Gastroesophageal sphincter (tissue), 4 donors: ENCODE data around the gene AURKAIP1. TPM values are rescaled to one million over a fixed set of nuclear protein-coding genes. Genes with fewer than 3 reads are reported as not detected.
"Not testable (repeated sequence)": the region's sequence is repeated elsewhere in the genome, so short reads cannot be mapped to it uniquely, and the experiment has no call there.

Experiments
- ATAC-seq: fragments of 150-250 bp; one replicate; pipeline ENCODE4 v1.9.1; 2016; ENCODE audit warnings: mild to moderate bottlenecking, moderate library complexity
- H3K27ac ChIP-seq, 4 donors: fragments of 200-600 bp; sonication (generic) in 3 of 4; 1 replicate in 3 of 4; 2 replicates in 1 of 4; pipeline ENCODE4 v1.5.1; 2016 to 2019
- H3K27me3 ChIP-seq: fragments of 200-600 bp; sonication (generic); one replicate; pipeline ENCODE4 v1.5.1; 2019
- H3K36me3 ChIP-seq, 2 donors: fragments of 200-600 bp; sonication (generic); one replicate each; pipeline ENCODE4 v1.5.1; 2019; ENCODE audit warnings: control low read depth in 1 of 2
- H3K4me1 ChIP-seq, 3 donors: fragments of 200-600 bp; sonication (generic); 1 replicate in 2 of 3; 2 replicates in 1 of 3; pipeline ENCODE4 v1.5.1; 2016 to 2019; ENCODE audit warnings: control low read depth in 2 of 3
- H3K4me3 ChIP-seq, 2 donors: fragments of 200-600 bp; sonication (generic); one replicate each; pipeline ENCODE4 v1.5.1; 2019; ENCODE audit warnings: mild to moderate bottlenecking in 1 of 2, moderate library complexity in 1 of 2
- H3K9me3 ChIP-seq, 3 donors: fragments of 200-600 bp; sonication (generic); one replicate each; pipeline ENCODE4 v1.5.1; 2017 to 2019; ENCODE audit warnings: control low read depth in 2 of 3
- EP300 ChIP-seq: sonication (generic); formaldehyde crosslinking; IDR thresholded peaks from one replicate; pipeline ENCODE4 v1.6.1; 2017; ENCODE audit warnings: antibody characterized with exemption, mild to moderate bottlenecking
- POLR2A ChIP-seq, 2 donors: fragments of 450-650 bp; IDR thresholded peaks; one replicate each; pipeline ENCODE4 v1.6.1; 2017; ENCODE audit warnings: antibody characterized with exemption in 2 of 2, mild to moderate bottlenecking in 2 of 2, moderate library complexity in 1 of 2
- POLR2AphosphoS5 ChIP-seq: sonication (generic); formaldehyde crosslinking; IDR thresholded peaks from one replicate; pipeline ENCODE4 v1.6.1; 2017; ENCODE audit warnings: antibody characterized with exemption
- WGBS, 2 donors: methylation state at CpG; one replicate each; pipeline ENCODE4 v1.1.5; 2018; ENCODE audit warnings: low coverage in 1 of 2; 5-methylcytosine and 5-hydroxymethylcytosine counted together
- total RNA-seq, 4 donors: library from RNA; depleted of rRNA; stranded (reverse); fragments of >200 nt; gene quantifications; one replicate each; pipeline ENCODE4 v1.1.0, GENCODE V29; 2016
- TF ChIP-seq, protein P1 (sequence below), 4 experiments: fragments of 200-600 bp in 2 of 4; fragments of 450-650 bp in 2 of 4; sonication (generic) in 1 of 4; IDR thresholded peaks; one replicate each; pipeline ENCODE4 v1.5.1; 2017 to 2019; ENCODE audit warnings: antibody characterized with exemption in 4 of 4, mild to moderate bottlenecking in 2 of 4, moderate library complexity in 2 of 4

Gene AURKAIP1
- total RNA-seq, 4 donors from 2014 or later: 103 to 138 (median 108) TPM

DNA sequence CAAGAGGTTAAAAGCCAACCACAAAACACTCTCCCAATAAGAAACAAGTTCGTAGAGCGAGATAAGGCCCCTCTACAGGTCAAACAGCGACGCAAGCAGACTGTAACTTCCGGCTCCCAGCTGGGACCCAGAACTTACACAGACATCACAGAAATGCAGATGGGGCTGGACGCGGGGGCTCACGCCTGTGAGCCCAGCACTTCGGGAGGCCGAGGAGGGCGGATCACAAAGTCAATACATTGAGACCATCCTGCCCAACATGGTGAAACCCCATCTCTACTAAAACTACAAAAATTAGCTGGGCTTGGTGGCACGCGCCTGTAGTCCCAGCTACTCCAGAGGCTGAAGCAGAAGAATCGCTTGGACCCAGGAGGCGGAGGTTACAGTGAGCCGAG, 13.1 kb upstream of the AURKAIP1 start:
- H3K9me3 ChIP-seq: no peaks in the 10 kb centered on the region
- no peak overlapping the region for H3K27ac ChIP-seq
- TF ChIP-seq POLR2AphosphoS5: no peak
- no peak for TF ChIP-seq POLR2A (IDR thresholded peaks at IDR 0.05)
- no peak for TF ChIP-seq EP300
- TF ChIP-seq, protein P1, sequence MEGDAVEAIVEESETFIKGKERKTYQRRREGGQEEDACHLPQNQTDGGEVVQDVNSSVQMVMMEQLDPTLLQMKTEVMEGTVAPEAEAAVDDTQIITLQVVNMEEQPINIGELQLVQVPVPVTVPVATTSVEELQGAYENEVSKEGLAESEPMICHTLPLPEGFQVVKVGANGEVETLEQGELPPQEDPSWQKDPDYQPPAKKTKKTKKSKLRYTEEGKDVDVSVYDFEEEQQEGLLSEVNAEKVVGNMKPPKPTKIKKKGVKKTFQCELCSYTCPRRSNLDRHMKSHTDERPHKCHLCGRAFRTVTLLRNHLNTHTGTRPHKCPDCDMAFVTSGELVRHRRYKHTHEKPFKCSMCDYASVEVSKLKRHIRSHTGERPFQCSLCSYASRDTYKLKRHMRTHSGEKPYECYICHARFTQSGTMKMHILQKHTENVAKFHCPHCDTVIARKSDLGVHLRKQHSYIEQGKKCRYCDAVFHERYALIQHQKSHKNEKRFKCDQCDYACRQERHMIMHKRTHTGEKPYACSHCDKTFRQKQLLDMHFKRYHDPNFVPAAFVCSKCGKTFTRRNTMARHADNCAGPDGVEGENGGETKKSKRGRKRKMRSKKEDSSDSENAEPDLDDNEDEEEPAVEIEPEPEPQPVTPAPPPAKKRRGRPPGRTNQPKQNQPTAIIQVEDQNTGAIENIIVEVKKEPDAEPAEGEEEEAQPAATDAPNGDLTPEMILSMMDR (IDR thresholded peaks at IDR 0.05): no peak
- no peak for ATAC-seq
- H3K27me3 ChIP-seq: no peaks in the 10 kb centered on the region
- no peak overlapping the region for H3K4me3 ChIP-seq
- peaks cover 0 to 85% of the 10 kb centered on the region in 2 donors for H3K36me3 ChIP-seq
- H3K4me1 ChIP-seq: peaks cover 0 to 11% (median 0%) of the 10 kb centered on the region in 3 donors
- WGBS, 2 donors: 91 to 100% methylated on average over 2 to 6 of the region's 16 CpGs

DNA sequence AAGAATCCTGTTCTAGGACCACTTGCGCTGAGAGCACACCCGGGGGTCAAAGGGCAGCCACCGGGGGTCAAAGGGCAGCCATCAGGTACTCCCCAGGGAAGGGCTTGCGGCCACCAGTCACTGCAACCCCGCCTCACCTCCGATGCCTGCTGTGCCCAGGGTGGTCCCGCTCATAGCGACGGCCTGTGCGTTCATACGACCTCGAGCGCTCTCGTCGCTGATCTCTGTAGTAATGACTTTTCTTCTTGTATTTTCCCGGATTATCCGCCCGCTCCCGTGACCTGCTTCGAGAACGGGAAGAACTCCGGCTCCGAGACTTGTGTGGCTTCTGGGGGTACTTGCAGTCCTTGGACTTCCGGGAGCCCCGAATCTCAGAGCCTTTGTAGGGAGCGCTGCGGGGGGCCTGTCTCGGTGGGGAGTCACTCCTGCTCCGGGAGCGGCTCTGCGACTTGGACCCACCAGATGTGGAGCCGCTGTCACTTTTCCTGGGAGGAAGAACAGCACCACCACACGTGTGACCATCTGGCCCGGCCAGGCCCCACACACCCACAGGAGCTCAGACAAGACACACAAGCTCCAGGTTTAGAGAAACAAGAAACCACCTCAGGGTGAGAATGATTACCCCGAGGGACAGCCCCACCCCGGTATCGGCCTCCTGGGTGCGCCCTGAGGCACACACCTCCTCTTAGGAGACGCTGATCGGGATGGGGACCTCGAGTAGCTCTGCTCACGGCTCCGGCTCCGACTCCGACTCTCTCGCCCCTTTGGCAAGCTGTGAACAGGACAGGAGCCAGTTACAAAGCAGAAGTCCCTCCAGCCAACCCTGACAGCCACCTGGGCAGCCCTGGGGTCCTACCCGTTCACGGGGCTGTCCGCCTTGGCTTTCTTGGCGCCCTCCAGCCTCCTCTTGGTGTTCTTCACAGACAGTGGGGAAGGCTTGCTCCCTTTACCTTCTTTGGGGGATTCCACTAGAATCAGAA, 12.4 kb upstream of the AURKAIP1 start:
- peaks cover 0 to 4% (median 0%) of the 10 kb centered on the region in 3 donors for H3K4me1 ChIP-seq
- H3K27ac ChIP-seq: no peak overlapping the region
- no peaks in the 10 kb centered on the region for H3K27me3 ChIP-seq
- no peaks in the 10 kb centered on the region for H3K9me3 ChIP-seq
- no peak for ATAC-seq
- H3K4me3 ChIP-seq: no peak overlapping the region
- H3K36me3 ChIP-seq: peaks cover 0 to 78% of the 10 kb centered on the region in 2 donors
- no peak for TF ChIP-seq EP300
- TF ChIP-seq, protein P1 (IDR thresholded peaks at IDR 0.05): no peak
- no peak for TF ChIP-seq POLR2AphosphoS5
- no peak for TF ChIP-seq POLR2A (IDR thresholded peaks at IDR 0.05)
- WGBS, 2 donors: 95 to 96% methylated on average over 4 to 21 of the region's 50 CpGs

DNA sequence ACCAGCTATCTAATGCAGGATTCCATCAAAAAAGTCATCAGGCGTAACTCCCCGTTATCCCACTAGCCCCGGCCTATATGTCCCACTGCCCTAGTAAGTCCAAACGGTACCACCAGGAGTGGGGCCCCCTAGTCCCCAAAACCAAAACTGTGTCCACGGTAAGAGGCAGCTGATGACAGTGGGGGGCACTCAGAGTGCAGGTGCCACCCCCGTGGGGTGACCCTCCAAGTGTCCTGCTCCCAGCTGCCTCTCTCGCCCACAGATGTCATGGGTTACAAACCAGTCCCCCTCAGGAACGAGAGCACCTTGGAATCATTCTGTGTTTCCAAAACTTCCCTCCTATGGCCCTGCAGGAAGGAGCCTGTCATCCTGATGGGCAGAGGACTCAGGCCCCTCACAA, 10.9 kb upstream of the AURKAIP1 start:
- Histone ChIP-seq H3K36me3 (peaks cover 0 to 73% of the 10 kb centered on the region in 2 donors), H3K27ac (no peak overlapping the region), H3K4me1 (peaks cover 0 to under 1% (median 0%) of the 10 kb centered on the region in 3 donors), H3K9me3 (no peaks in the 10 kb centered on the region), H3K27me3 (no peaks in the 10 kb centered on the region), H3K4me3 (no peak overlapping the region)
- no peak for ATAC-seq
- TF ChIP-seq, protein P1 (IDR thresholded peaks at IDR 0.05): no peak
- TF ChIP-seq POLR2AphosphoS5: no peak
- TF ChIP-seq EP300: no peak
- no peak for TF ChIP-seq POLR2A (IDR thresholded peaks at IDR 0.05)
- no CpG with 5 or more reads among the region's 8 CpGs for WGBS, 2 donors

DNA sequence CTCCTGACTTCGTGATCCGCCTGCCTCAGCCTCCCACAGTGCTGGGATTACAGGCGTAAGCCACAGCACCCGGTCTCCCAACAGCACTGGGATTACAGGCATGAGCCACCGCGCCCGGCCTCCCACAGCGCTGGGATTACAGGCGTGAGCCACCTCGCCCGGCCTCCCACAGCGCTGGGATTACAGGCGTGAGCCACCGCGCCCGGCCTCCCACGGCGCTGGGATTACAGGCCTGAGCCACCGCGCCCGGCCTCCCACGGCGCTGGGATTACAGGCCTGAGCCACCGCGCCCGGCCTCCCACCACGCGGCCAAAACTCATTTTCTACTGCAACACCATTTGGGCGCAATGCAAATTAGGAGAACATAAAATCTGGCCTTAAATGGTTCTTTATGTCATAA, 10.3 kb upstream of the AURKAIP1 start:
- H3K36me3 ChIP-seq: peaks cover 0 to 73% of the 10 kb centered on the region in 2 donors
- WGBS, 2 donors: 90 to 91% methylated on average over 9 to 13 of the region's 29 CpGs
- not testable (repeated sequence) for H3K27ac ChIP-seq, ATAC-seq, H3K4me3 ChIP-seq, H3K9me3 ChIP-seq, H3K4me1 ChIP-seq, H3K27me3 ChIP-seq

DNA sequence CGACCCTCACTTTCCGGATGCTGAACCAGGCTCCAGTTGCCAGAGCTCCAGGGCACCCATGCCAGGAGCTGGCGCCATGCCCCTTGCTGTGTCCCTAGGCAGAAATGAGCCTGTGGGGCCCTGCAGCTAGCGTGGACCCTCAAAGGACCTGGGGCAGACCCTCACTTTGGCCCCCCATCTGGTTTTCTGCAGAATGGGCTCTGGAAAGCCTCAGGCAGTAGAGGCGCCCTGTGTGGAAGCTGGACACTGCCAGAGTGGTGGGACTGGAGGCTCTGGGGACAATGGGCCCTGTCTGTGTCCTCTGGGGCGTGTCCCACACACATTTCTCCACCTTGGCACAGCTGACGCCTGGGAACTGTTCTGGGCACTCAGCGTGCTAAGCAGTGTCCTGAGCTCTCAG, 6.3 kb upstream of the AURKAIP1 start:
- Histone ChIP-seq H3K9me3 (no peaks in the 10 kb centered on the region), H3K27ac (no peak overlapping the region), H3K36me3 (peaks cover 0 to 33% of the 10 kb centered on the region in 2 donors), H3K4me3 (no peak overlapping the region), H3K4me1 (peaks cover 0 to under 1% (median 0%) of the 10 kb centered on the region in 3 donors), H3K27me3 (no peaks in the 10 kb centered on the region)
- TF ChIP-seq EP300: no peak
- no peak for TF ChIP-seq POLR2AphosphoS5
- no peak for TF ChIP-seq POLR2A (IDR thresholded peaks at IDR 0.05)
- WGBS, 2 donors: no CpG with 5 or more reads among the region's 8 CpGs
- no peak for ATAC-seq

DNA sequence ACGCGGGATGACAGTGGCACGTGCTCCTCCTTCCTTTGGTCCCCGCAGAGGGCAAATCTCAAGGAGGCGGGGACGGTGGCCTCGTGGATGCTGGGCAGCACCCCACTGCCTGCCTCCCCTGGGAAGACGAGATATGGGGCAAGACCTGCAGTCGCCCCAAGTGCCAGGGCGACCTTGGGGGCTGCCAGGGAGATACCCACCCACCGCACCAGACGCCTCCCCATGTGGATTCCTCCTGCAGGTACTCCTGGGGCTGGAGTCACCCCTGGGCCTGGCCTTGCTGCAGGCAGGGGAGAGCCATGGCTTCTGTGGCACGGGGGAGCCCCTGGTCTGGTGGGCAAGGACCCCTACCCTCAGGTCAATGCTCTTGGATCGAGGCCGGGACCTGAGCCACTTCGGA, 5.9 kb upstream of the AURKAIP1 start:
- WGBS, 2 donors: no CpG with 5 or more reads among the region's 16 CpGs
- Histone ChIP-seq H3K27me3 (no peaks in the 10 kb centered on the region), H3K4me3 (no peak overlapping the region), H3K36me3 (peaks cover 0 to 29% of the 10 kb centered on the region in 2 donors), H3K9me3 (no peaks in the 10 kb centered on the region), H3K27ac (no peak overlapping the region), H3K4me1 (peaks cover 0 to 5% (median 3%) of the 10 kb centered on the region in 3 donors)
- TF ChIP-seq, protein P1 (IDR thresholded peaks at IDR 0.05): no peak
- TF ChIP-seq POLR2AphosphoS5 (no peak), EP300 (no peak), POLR2A (IDR thresholded peaks at IDR 0.05) (no peak)
- no peak for ATAC-seq
